GM12878 (cell line): ENCODE measurements around the gene OR2Z1. TPM values are rescaled to one million over a fixed set of nuclear protein-coding genes. Genes with fewer than 3 reads are reported as not detected.

ENCODE experiments used
- ATAC-seq: fragments of 200-7000 bp; cut with Tn5 transposase; 3 replicates; pipeline ENCODE4 v1.9.1; 2020; ENCODE audit warnings: mild to moderate bottlenecking, moderate library complexity
- BruUV-seq: library from RNA; stranded (reverse); fragments of 400-500 nt; replicated peaks from 2 replicates; lab custom pipeline; 2021; lab: Mats Ljungman, UMichigan
- CTCF ChIA-PET: fragments of 300-600 bp; sonication (Branson Sonifier 250); formaldehyde crosslinking; extraction: SDS; loops from one replicate; lab custom pipeline; 2021; ENCODE audit warnings: inconsistent platforms; lab: Yijun Ruan, JAX
- POLR2A ChIA-PET: fragments of 350-600 bp; formaldehyde crosslinking; extraction: SDS; loops from one replicate; lab custom pipeline; 2021; ENCODE audit warnings: inconsistent platforms; lab: Charles Lee
- RAD21 ChIA-PET: fragments of 300-600 bp; sonication (Branson Sonifier 250); formaldehyde crosslinking; loops from one replicate; lab custom pipeline; 2023; ENCODE audit warnings: antibody characterized with exemption; ENCODE audit not compliant: unreplicated experiment; lab: Charles Lee
- SMC1A ChIA-PET: fragments of 300-600 bp; sonication (Branson Sonifier 250); formaldehyde crosslinking; loops from one replicate; lab custom pipeline; 2023; ENCODE audit not compliant: unreplicated experiment, uncharacterized antibody; lab: Charles Lee
- DNase-seq: peaks from one replicate; pipeline ENCODE4 v3.0.0-alpha.2; 2011; ENCODE audit warnings: low read depth, low spot score
- FAIRE-seq: peaks from 3 replicates; lab custom pipeline; 2011; peaks lifted over from hg19 to GRCh38; lab: Jason Lieb, UNC
- H2AFZ ChIP-seq: 2 replicates; pipeline ENCODE4 v1.6.0; 2011; ENCODE audit warnings: low read depth, low read length, control low read depth; ENCODE audit not compliant: control insufficient read depth
- H3K27ac ChIP-seq: 2 replicates; pipeline ENCODE4 v1.5.1; 2011; ENCODE audit warnings: control low read depth; ENCODE audit not compliant: control insufficient read depth, insufficient read depth
- H3K27me3 ChIP-seq, 2 experiments: replicated peaks in 1 of 2; 2 replicates each; pipeline versions ENCODE4 v1.6.0 to v1.6.1; 2011; ENCODE audit warnings: low read length in 1 of 2; ENCODE audit not compliant: control insufficient read depth in 2 of 2, insufficient read depth in 2 of 2
- H3K36me3 ChIP-seq, 2 experiments: 2 replicates each; pipeline ENCODE4 v1.5.1; 2011; ENCODE audit warnings: low read length in 1 of 2; ENCODE audit not compliant: control insufficient read depth in 2 of 2, insufficient read depth in 2 of 2
- H3K4me1 ChIP-seq: 2 replicates; pipeline ENCODE4 v1.6.1; 2011; ENCODE audit warnings: mild to moderate bottlenecking, low read length, moderate library complexity, mixed read lengths; ENCODE audit not compliant: control insufficient read depth, insufficient read depth
- H3K4me2 ChIP-seq: 2 replicates; pipeline ENCODE4 v1.6.0; 2011; ENCODE audit warnings: control low read depth; ENCODE audit not compliant: control insufficient read depth, insufficient read depth
- H3K4me3 ChIP-seq: fragments of 200-600 bp; sonication (generic); 2 replicates; pipeline ENCODE4 v1.5.1; 2016
- H3K79me2 ChIP-seq: 2 replicates; pipeline ENCODE4 v1.6.0; 2011; ENCODE audit warnings: low read length; ENCODE audit not compliant: control insufficient read depth, insufficient read depth
- H3K9ac ChIP-seq: 2 replicates; pipeline ENCODE4 v1.8.0; 2011; ENCODE audit warnings: low read length, control low read depth, mixed read lengths; ENCODE audit not compliant: control insufficient read depth, insufficient read depth
- H3K9me3 ChIP-seq: replicated peaks from 3 replicates; pipeline ENCODE4 v1.5.1; 2011; ENCODE audit warnings: mild to moderate bottlenecking, low read length; ENCODE audit not compliant: control insufficient read depth, insufficient read depth
- H4K20me1 ChIP-seq: 2 replicates; pipeline ENCODE4 v1.6.0; 2011; ENCODE audit not compliant: control insufficient read depth, insufficient read depth
- ASH2L ChIP-seq: fragments of 300-600, 200-600 bp; sonication (generic); IDR thresholded peaks from 2 replicates; pipeline ENCODE4 v1.6.1; 2017; ENCODE audit warnings: low read depth, mild to moderate bottlenecking, borderline replicate concordance
- BCL11A ChIP-seq: IDR thresholded peaks from 2 replicates; pipeline ENCODE4 v1.6.1; 2011; ENCODE audit warnings: low read depth, low read length
- FOXK2 ChIP-seq: fragments of 450-650 bp; IDR thresholded peaks from 2 replicates; pipeline ENCODE4 v1.6.1; 2017; ENCODE audit warnings: mild to moderate bottlenecking, moderate library complexity
- GABPA ChIP-seq: IDR thresholded peaks from 2 replicates; pipeline ENCODE4 v1.6.1; 2014; ENCODE audit warnings: antibody characterized with exemption, low read depth, mild to moderate bottlenecking, inconsistent platforms
- KLF5 ChIP-seq: fragments of 450-650 bp; IDR thresholded peaks from 2 replicates; pipeline ENCODE4 v1.6.1; 2014; ENCODE audit warnings: mild to moderate bottlenecking; ENCODE audit not compliant: partially characterized antibody
- MYC ChIP-seq: IDR thresholded peaks from 2 replicates; pipeline ENCODE4 v1.6.1; 2011; ENCODE audit warnings: mild to moderate bottlenecking, low read length, moderate library complexity, inconsistent platforms; ENCODE audit not compliant: insufficient read depth, insufficient replicate concordance, insufficient read length, severe bottlenecking
- NFIC ChIP-seq: IDR thresholded peaks from 2 replicates; pipeline ENCODE4 v1.6.1; 2012; ENCODE audit warnings: low read depth, mild to moderate bottlenecking, inconsistent platforms, low read length, moderate library complexity
- PAX8 ChIP-seq: fragments of 450-650 bp; IDR thresholded peaks from 2 replicates; pipeline ENCODE4 v1.6.1; 2017; ENCODE audit warnings: mild to moderate bottlenecking, moderate library complexity
- POLR2AphosphoS5 ChIP-seq: IDR thresholded peaks from 2 replicates; pipeline ENCODE4 v1.6.1; 2011; ENCODE audit warnings: mild to moderate bottlenecking, low read length, inconsistent platforms
- POU2F2 ChIP-seq: IDR thresholded peaks from 3 replicates; pipeline ENCODE4 v1.6.1; 2011; ENCODE audit warnings: low read depth, mild to moderate bottlenecking, low read length, borderline replicate concordance
- RFX5 ChIP-seq: IDR thresholded peaks from 2 replicates; pipeline ENCODE4 v1.6.1; 2011; ENCODE audit warnings: low read depth, low read length, improper control_type of control experiment
- SREBF2 ChIP-seq: IDR thresholded peaks from 2 replicates; pipeline ENCODE4 v1.6.1; 2012; ENCODE audit warnings: mild to moderate bottlenecking, low read length
- ZNF24 ChIP-seq: fragments of 450-650 bp; IDR thresholded peaks from 2 replicates; pipeline ENCODE4 v1.6.1; 2017; ENCODE audit warnings: antibody characterized with exemption, mild to moderate bottlenecking
- ZZZ3 ChIP-seq: IDR thresholded peaks from 2 replicates; pipeline ENCODE4 v1.6.1; 2011; ENCODE audit warnings: low read depth; ENCODE audit not compliant: control insufficient read depth, insufficient read length
- WGBS: methylation state at CpG from one replicate; pipeline ENCODE4 v1.1.6; 2016; ENCODE audit warnings: low lambda C conversion rate; ENCODE audit not compliant: insufficient replicate concordance, insufficient coverage; ENCODE audit errors: missing lambda C conversion rate; 5-methylcytosine and 5-hydroxymethylcytosine counted together
- in situ Hi-C: fragments of 300-500 bp; cut with MboI; formaldehyde crosslinking; loops from 9 replicates; pipeline ENCODE4 v1.14.3; 2018; ENCODE audit warnings: mixed read lengths
- intact Hi-C: fragments of 100-400 bp; cut with micrococcal nuclease; formaldehyde crosslinking; loops from one replicate; pipeline ENCODE4 v1.14.2; 2022; ENCODE audit not compliant: unreplicated experiment
- polyA plus RNA-seq, 11 experiments: library from polyadenylated mRNA; depleted of rRNA in 4 of 11; unstranded in 6 of 11; stranded (reverse) in 5 of 11; fragments of >200 nt; fragmentation: Nextera tagmentation in 4 of 11; fragmentation: Illumina TruSeq in 1 of 11; extraction: Ambion mirVana in 4 of 11; extraction: Trizol in 1 of 11; gene quantifications; 1 replicate in 1 of 11; 2 replicates in 10 of 11; pipeline versions ENCODE4 v1.2.1 to v1.2.3, GENCODE V29; 2011 to 2016; ENCODE audit warnings: inconsistent platforms in 2 of 11, missing spikeins in 2 of 11, low read depth in 1 of 11
- total RNA-seq, 4 experiments: library from RNA; depleted of rRNA in 3 of 4; stranded (reverse); fragments of >200 nt in 3 of 4; fragmentation: Illumina TruSeq in 1 of 4; extraction: Trizol in 1 of 4; gene quantifications; 2 replicates each; pipeline versions ENCODE4 v1.2.1 to v1.2.3, GENCODE V29; 2013 to 2021
- TF ChIP-seq, protein P1 (sequence below): IDR thresholded peaks from 2 replicates; pipeline ENCODE4 v1.6.1; 2012; ENCODE audit warnings: low read depth, low read length, improper control_type of control experiment

The OR2Z1 gene
- total and polyA plus RNA-seq, 10 of the 15 experiments (the other 5 are each of a cell fraction or from before 2014, with no cell fraction given), result not detected

DNA sequence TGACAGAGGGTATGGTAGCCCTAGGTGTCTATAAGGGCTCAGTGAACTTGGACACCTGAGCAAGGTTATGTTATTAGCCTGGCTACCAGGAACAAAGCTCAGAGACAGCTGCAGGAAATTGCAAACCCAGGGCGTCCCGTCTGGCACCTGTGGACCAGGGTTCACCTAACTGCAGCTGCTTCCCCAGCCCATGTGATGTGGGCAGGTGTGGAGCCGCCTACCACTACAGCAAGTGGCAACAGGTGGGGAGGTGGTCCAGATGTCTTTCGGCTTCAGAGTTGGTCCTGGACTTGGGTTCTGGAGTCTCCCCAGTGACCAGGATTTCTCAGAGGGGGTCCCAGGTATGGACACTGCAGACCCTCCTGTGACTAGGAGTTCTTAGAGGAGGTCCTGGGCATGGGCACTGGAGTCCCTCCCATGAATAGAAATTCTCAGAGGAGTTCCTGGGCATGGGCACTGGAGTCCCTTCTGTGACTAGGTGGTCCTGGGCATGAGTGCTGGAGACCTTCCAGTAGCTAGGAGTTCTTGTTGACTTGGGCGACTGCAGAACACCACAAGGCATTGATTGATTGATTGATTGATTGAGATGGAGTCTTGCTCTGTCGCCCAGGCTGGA, 48.0 kb upstream of the OR2Z1 start (continued):
- no peak for TF ChIP-seq NFIC

DNA sequence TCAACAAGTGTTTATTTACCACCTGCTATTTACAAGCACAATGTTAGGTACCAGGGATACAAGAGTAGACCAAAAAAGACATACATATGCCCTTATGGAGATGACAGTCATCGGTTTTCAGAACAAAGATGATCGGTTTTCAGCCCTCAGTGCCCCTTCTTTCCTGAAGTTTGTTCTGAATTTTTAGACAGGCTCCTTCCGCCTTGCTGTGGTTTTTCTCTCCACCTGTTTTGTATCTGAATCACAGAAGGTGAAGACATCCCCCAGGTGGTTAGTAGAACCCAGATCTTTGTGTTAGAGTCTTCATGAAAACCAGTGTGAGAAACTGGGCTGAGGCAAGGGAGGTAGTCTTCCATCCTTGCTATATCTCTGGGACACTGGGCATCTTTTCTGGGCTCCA, 46.4 kb upstream of the OR2Z1 start:
- ChIA-PET RAD21 (no interaction called here), SMC1A (no interaction called here), POLR2A (no interaction called here), CTCF (no interaction called here)
- no TSS peak for BruUV-seq
- H3K4me2 ChIP-seq, result no peak overlapping the region
- H2AFZ ChIP-seq, result no peak overlapping the region
- intact Hi-C loops, result no loop called here
- no peaks in the 10 kb centered on the region; the same call in 2 of the 3 replicates for H3K9me3 ChIP-seq
- H3K27ac ChIP-seq, result no peak overlapping the region
- no peak overlapping the region for H3K4me3 ChIP-seq
- 10% methylated on average over 3 of the region's 3 CpGs for WGBS
- H3K79me2 ChIP-seq, result no peaks in the 10 kb centered on the region
- no peaks in the 10 kb centered on the region for H3K4me1 ChIP-seq
- no peaks in the 10 kb centered on the region for H3K27me3 ChIP-seq
- H3K36me3 ChIP-seq, result no peaks in the 10 kb centered on the region
- FAIRE-seq, result no peak
- no peak overlapping the region for H3K9ac ChIP-seq
- H4K20me1 ChIP-seq, result no peaks in the 10 kb centered on the region
- DNase-seq, result no peak
- in situ Hi-C loops, result no loop called here
- TF ChIP-seq, protein P1, sequence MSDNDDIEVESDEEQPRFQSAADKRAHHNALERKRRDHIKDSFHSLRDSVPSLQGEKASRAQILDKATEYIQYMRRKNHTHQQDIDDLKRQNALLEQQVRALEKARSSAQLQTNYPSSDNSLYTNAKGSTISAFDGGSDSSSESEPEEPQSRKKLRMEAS, result no peak
- TF ChIP-seq ASH2L (no peak), SREBF2 (no peak), PAX8 (no peak), BCL11A (no peak), MYC (no peak), ZZZ3 (no peak), POU2F2 (no peak), KLF5 (no peak), RFX5 (no peak), GABPA (no peak), ZNF24 (no peak), POLR2AphosphoS5 (no peak), FOXK2 (no peak)
- no peak for ATAC-seq
